ACHN (cell line): ENCODE data around the gene SCGB1D4.

Experiments used
- DNase-seq: peaks from one replicate; pipeline ENCODE4 v3.0.0-alpha.2; 2015
- in situ Hi-C: cut with HindIII; loops from 2 replicates; pipeline ENCODE4 v1.10.0; 2017; ENCODE audit warnings: low sequenced_read_pairs, low pct_ligation_motif_present, low pct_unique_long_range_greater_than_20kb

The SCGB1D4 gene

GRCh38 chr11:62307950-62308349, 9.1 kb upstream of the SCGB1D4 start:
- in situ Hi-C loops = no loop called here
- DNase-seq = no peak

- in situ Hi-C loops = no loop called here
Measured at GRCh38 chr11:62306227-62306626, 7.4 kb upstream of the SCGB1D4 start.

GRCh38 chr11:62295504-62295903, 3.4 kb downstream of the SCGB1D4 start:
- in situ Hi-C loops = no loop called here
- DNase-seq = peak; percentile 15

More at GRCh38 chr11:62306227-62306626, 7.4 kb upstream of the SCGB1D4 start:
- DNase-seq = no peak

DNA sequence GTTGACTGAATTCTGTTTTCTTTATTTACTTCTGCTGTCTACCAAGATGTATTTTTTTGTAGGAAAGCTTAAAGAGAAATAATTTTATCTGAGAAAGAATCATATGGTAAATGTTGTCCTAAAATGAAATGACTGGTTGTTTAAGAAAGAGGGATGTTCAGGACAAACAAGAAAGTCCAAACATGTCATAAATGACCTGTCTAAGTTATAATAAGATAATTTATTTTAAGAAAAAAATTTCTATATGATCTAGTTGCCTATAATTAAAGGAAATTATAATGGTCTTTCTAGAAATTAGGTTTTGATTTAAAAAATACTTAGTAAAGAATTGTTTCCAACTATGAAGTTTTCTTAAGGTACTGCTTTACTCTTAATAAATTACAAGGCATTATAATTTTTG, 18.4 kb downstream of the SCGB1D4 start:
- no peak for DNase-seq
- in situ Hi-C loops = no loop called here

- in situ Hi-C loops = no loop called here
- no peak for DNase-seq
Measured at GRCh38 chr11:62273789-62274275, 25.0 kb downstream of the SCGB1D4 start.

GRCh38 chr11:62273284-62273683, 25.6 kb downstream of the SCGB1D4 start:
- no peak for DNase-seq
- in situ Hi-C loops = no loop called here

DNA sequence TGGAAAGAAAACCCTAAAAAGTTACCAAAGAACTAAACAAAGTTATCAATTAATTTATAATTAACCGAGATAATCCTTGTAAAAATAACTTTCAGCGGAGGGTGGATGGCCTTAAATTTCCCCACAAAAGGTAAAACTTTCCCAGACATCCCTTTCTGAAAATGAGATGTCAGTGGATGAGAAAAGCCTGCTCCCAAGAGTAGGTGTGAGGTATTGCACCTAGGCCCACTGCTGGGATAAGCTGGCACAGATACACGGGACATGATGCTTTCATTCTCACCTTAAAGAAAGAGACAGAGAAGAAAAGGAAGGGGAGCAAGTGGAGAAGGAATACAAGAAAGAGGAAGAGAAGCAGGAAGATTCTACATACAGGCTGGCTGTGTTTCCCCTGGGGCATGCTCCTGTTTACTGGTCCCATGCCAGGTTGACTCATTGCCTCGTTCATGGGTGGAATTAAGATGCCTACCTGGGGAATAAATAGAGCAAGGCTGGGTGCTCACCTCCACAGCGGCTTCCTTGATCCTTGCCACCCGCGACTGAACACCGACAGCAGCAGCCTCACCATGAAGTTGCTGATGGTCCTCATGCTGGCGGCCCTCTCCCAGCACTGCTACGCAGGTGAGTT, 29.1 kb downstream of the SCGB1D4 start, which contains the start of gene SCGB2A2:
Gene SCGB2A2 (plus strand): TSS at position 505 of the 625 bp plus-strand sequence. CDS start 59 bp downstream, at position 564.
- peak; percentile 3 for DNase-seq

DNA sequence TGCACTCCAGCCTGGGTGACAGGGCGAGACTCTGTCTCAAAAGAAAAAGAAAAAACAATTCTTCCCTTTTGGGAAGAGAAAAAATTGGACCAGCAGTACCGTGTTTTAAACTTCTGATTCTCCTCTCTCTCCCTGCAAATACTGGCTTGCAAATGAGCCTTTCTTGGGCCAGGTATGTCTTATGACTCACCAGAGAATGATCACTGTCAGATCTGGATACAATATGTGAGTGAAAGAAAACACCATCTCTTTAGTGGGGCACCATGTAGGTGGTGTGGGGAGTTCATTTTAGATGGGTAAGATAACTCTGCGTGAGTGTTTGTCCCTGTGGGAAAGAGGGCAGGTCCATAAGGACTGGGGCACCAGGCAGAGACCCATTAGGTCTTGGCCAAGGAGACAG, 31.3 kb downstream of the SCGB1D4 start:
- in situ Hi-C loops = no loop called here
- DNase-seq = no peak

More for the DNA sequence above, 29.1 kb downstream of the SCGB1D4 start, which contains the start of gene SCGB2A2:
- in situ Hi-C loops = no loop called here

GRCh38 chr11:62267050-62267449, 31.8 kb downstream of the SCGB1D4 start:
- no peak for DNase-seq
- in situ Hi-C loops = no loop called here

- in situ Hi-C loops = no loop called here
- DNase-seq = no peak
Measured at GRCh38 chr11:62266558-62266957, 32.3 kb downstream of the SCGB1D4 start.

DNA sequence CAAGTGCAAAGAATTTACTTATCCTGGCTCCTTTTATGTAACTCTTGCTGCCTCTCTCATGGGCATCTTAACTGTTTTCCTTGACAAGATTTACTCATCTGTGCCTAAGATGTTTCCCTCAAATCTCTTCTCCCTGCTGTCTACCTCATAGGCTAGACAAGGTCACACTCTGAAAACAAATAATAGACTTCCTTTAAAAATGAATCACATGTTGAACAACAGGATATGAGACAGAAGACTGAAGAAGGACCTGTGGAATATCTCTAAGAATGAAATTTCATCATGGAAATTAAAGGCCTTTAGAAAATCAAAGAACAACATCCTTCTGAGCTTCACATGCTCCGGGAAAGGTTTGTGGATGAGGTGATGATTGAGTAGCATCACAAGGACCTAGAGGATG, 34.9 kb downstream of the SCGB1D4 start:
- no peak for DNase-seq
- in situ Hi-C loops = no loop called here

DNA sequence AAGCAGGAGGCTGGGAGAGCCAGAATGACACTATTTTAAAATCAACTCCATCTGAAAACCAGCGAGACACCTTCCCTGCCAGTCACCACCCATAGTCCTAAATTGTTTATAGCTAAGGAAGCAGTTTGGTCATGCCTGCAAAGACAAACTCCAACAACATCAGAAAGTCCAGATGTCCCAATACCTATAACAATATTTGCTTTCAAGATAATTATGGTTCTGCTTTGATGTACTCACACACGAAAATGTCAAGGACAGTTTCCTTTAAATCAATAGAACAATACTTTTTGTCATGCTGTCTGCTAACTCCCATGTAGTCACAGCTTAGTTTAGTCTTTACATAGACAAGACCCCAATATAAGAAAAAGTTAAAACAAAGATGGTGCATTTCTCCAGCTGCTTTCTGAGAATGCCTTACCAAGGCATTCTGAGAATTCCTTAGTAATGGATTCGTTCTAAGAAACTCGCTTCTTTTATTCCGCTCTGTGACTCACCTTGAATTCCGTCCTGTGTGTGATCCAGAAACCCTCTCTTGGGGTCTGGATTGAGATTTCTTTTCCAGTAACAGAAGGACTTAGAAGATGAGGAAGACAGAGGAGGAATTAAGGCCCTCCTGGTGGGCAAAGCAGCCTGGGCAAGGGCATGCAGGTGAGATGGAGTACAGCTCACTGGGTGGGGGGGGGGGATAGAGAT, 38.5 kb downstream of the SCGB1D4 start:
- no peak for DNase-seq
- in situ Hi-C loops = no loop called here

DNA sequence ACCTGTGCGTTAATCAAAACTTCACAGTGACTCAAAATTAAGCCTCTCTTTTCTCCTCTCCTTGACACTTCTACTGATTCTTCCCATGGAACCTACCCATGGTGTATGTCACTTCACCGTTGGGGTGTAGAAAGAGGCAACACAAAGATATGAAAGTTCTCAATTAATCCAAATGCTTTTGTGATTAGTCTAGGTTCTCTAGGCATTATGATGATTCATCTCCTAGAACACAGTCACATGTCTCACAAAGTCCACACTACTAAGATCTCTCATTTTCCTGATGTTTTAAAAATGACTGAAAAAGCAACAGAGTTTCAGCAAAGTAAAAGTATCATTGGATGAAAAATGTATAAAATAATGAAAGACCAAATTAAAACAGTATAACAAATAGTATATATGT, 42.6 kb downstream of the SCGB1D4 start:
- in situ Hi-C loops = no loop called here
- no peak for DNase-seq

- no peak for DNase-seq
- in situ Hi-C loops = no loop called here
Measured at GRCh38 chr11:62253999-62254542, 44.8 kb downstream of the SCGB1D4 start.

DNA sequence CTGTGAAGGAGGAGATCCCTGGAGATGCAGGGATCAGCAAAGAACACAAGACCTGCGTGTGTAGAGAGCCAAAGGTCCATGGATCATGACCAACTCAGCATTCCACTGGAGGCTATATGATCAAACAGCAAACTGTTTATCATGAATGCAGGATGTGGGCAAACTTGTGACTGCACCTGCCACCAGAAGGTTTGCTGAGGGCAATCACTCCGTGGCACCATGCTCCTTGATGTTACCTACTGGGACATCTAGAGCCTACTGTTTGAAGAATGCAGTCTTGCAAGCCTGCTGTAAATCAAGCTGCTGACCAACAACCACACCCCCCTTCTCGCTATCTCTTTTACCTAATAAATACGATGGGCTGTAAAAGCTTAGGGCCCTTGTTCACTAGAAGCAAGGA, 47.2 kb downstream of the SCGB1D4 start:
- no peak for DNase-seq
- in situ Hi-C loops = no loop called here
